Measurements from ENCODE around the gene IRAK2. TPM values are rescaled to one million over a fixed set of nuclear protein-coding genes. Genes with fewer than 3 reads are reported as not detected.

Gene IRAK2
- total RNA-seq, 1 experiment from 2014 or later, result 0.83 TPM

GRCh38 chr3:10189557-10190354 is 25.0 kb downstream of the IRAK2 start:
- H3K27me3 ChIP-seq (ENCODE audit: control insufficient read depth, insufficient read depth, low read length), result no peaks in the 10 kb centered on the region
- no peaks in the 10 kb centered on the region for H3K36me3 ChIP-seq (replicated peaks; ENCODE audit: control insufficient read depth, insufficient read depth, low read length)
- no peak for DNase-seq
- H3K4me3 ChIP-seq (ENCODE audit: insufficient read depth, low read depth, low read length), result no peak overlapping the region

- H3K4me3 ChIP-seq (ENCODE audit: insufficient read depth, low read depth, low read length), result no peak overlapping the region
- no peaks in the 10 kb centered on the region for H3K36me3 ChIP-seq (replicated peaks; ENCODE audit: control insufficient read depth, insufficient read depth, low read length)
- no peaks in the 10 kb centered on the region for H3K27me3 ChIP-seq (ENCODE audit: control insufficient read depth, insufficient read depth, low read length)
- peak; percentile 81 for DNase-seq
Observed at GRCh38 chr3:10192953-10193691, 28.4 kb downstream of the IRAK2 start.

GRCh38 chr3:10193692-10194327 is 29.1 kb downstream of the IRAK2 start:
- no peak for DNase-seq
- H3K36me3 ChIP-seq (replicated peaks; ENCODE audit: control insufficient read depth, insufficient read depth, low read length), result no peaks in the 10 kb centered on the region
- H3K4me3 ChIP-seq (ENCODE audit: insufficient read depth, low read depth, low read length), result no peak overlapping the region
- H3K27me3 ChIP-seq (ENCODE audit: control insufficient read depth, insufficient read depth, low read length), result no peaks in the 10 kb centered on the region

GRCh38 chr3:10194328-10195071 is 29.8 kb downstream of the IRAK2 start:
- DNase-seq, result no peak
- Histone ChIP-seq H3K27me3 (ENCODE audit: control insufficient read depth, insufficient read depth, low read length) (no peaks in the 10 kb centered on the region), H3K36me3 (replicated peaks; ENCODE audit: control insufficient read depth, insufficient read depth, low read length) (no peaks in the 10 kb centered on the region), H3K4me3 (ENCODE audit: insufficient read depth, low read depth, low read length) (no peak overlapping the region)

GRCh38 chr3:10195366-10196089 is 30.8 kb downstream of the IRAK2 start:
- Histone ChIP-seq H3K27me3 (ENCODE audit: control insufficient read depth, insufficient read depth, low read length) (no peaks in the 10 kb centered on the region), H3K36me3 (replicated peaks; ENCODE audit: control insufficient read depth, insufficient read depth, low read length) (no peaks in the 10 kb centered on the region), H3K4me3 (ENCODE audit: insufficient read depth, low read depth, low read length) (no peak overlapping the region)
- no peak for DNase-seq

GRCh38 chr3:10196389-10197052 is 31.8 kb downstream of the IRAK2 start:
- no peaks in the 10 kb centered on the region for H3K36me3 ChIP-seq (replicated peaks; ENCODE audit: control insufficient read depth, insufficient read depth, low read length)
- H3K27me3 ChIP-seq (ENCODE audit: control insufficient read depth, insufficient read depth, low read length), result no peaks in the 10 kb centered on the region
- DNase-seq, result peak; percentile 44
- H3K4me3 ChIP-seq (ENCODE audit: insufficient read depth, low read depth, low read length), result no peak overlapping the region

GRCh38 chr3:10198226-10198625 is 33.5 kb downstream of the IRAK2 start:
- H3K4me3 ChIP-seq (ENCODE audit: insufficient read depth, low read depth, low read length), result no peak overlapping the region
- H3K36me3 ChIP-seq (replicated peaks; ENCODE audit: control insufficient read depth, insufficient read depth, low read length), result no peaks in the 10 kb centered on the region
- DNase-seq, result no peak
- no peaks in the 10 kb centered on the region for H3K27me3 ChIP-seq (ENCODE audit: control insufficient read depth, insufficient read depth, low read length)

- Histone ChIP-seq H3K36me3 (replicated peaks; ENCODE audit: control insufficient read depth, insufficient read depth, low read length) (no peaks in the 10 kb centered on the region), H3K27me3 (ENCODE audit: control insufficient read depth, insufficient read depth, low read length) (no peaks in the 10 kb centered on the region), H3K4me3 (ENCODE audit: insufficient read depth, low read depth, low read length) (no peak overlapping the region)
- DNase-seq, result no peak
Observed at GRCh38 chr3:10198761-10199649, 34.3 kb downstream of the IRAK2 start.

GRCh38 chr3:10204921-10205320 is 40.2 kb downstream of the IRAK2 start:
- Histone ChIP-seq H3K36me3 (replicated peaks; ENCODE audit: control insufficient read depth, insufficient read depth, low read length) (no peaks in the 10 kb centered on the region), H3K4me3 (ENCODE audit: insufficient read depth, low read depth, low read length) (no peak overlapping the region), H3K27me3 (ENCODE audit: control insufficient read depth, insufficient read depth, low read length) (no peaks in the 10 kb centered on the region)
- DNase-seq, result no peak

GRCh38 chr3:10205451-10206165 is 40.9 kb downstream of the IRAK2 start:
- no peaks in the 10 kb centered on the region for H3K36me3 ChIP-seq (replicated peaks; ENCODE audit: control insufficient read depth, insufficient read depth, low read length)
- no peaks in the 10 kb centered on the region for H3K27me3 ChIP-seq (ENCODE audit: control insufficient read depth, insufficient read depth, low read length)
- no peak overlapping the region for H3K4me3 ChIP-seq (ENCODE audit: insufficient read depth, low read depth, low read length)
- no peak for DNase-seq

- H3K36me3 ChIP-seq (replicated peaks; ENCODE audit: control insufficient read depth, insufficient read depth, low read length), result no peaks in the 10 kb centered on the region
- H3K27me3 ChIP-seq (ENCODE audit: control insufficient read depth, insufficient read depth, low read length), result no peaks in the 10 kb centered on the region
- H3K4me3 ChIP-seq (ENCODE audit: insufficient read depth, low read depth, low read length), result no peak overlapping the region
- DNase-seq, result peak; percentile 55
Observed at GRCh38 chr3:10206166-10206511, 41.4 kb downstream of the IRAK2 start.

GRCh38 chr3:10213156-10213792 is 48.6 kb downstream of the IRAK2 start:
- DNase-seq, result no peak
- Histone ChIP-seq H3K36me3 (replicated peaks; ENCODE audit: control insufficient read depth, insufficient read depth, low read length) (no peaks in the 10 kb centered on the region), H3K4me3 (ENCODE audit: insufficient read depth, low read depth, low read length) (no peak overlapping the region), H3K27me3 (ENCODE audit: control insufficient read depth, insufficient read depth, low read length) (no peaks in the 10 kb centered on the region)

All from H7 (cell line).